ENCODE data around the gene ZDHHC14. TPM values are rescaled to one million over a fixed set of nuclear protein-coding genes. Genes with fewer than 3 reads are reported as not detected.

The ZDHHC14 gene
- total RNA-seq, 4 donors from 2014 or later = 7.1 to 11.4 (median 9.8) TPM

- H3K4me1 ChIP-seq = peaks cover 0 to 7% (median 6%) of the 10 kb centered on the region in 4 donors
- intact Hi-C loops (cut with DNase I) = no loop called here
- H3K27ac ChIP-seq (replicated peaks in 1 of 4) = no peak overlapping the region
- TF ChIP-seq CTCF (IDR thresholded peaks at IDR 0.05) (no peak), POLR2AphosphoS5 (IDR thresholded peaks at IDR 0.05) (no peak), POLR2A (IDR thresholded peaks at IDR 0.05; ENCODE audit: low read depth) (no peak), EP300 (IDR thresholded peaks at IDR 0.05) (no peak)
- DNase-seq (ENCODE audit: extremely low spot score) = no peak
- no peaks in the 10 kb centered on the region for H3K9me3 ChIP-seq
- H3K27me3 ChIP-seq = peaks cover 0 to under 1% (median 0%) of the 10 kb centered on the region in 4 donors
- peaks cover 0 to 8% (median 6%) of the 10 kb centered on the region in 4 donors for H3K36me3 ChIP-seq
- H3K4me3 ChIP-seq = no peak overlapping the region
- 95% methylated on average over 6 of the region's 7 CpGs for WGBS
These were observed 295.3 kb downstream of the ZDHHC14 start for GRCh38 chr6:157676241-157676640.

- intact Hi-C loops (cut with DNase I) = no loop called here
These were observed 296.2 kb downstream of the ZDHHC14 start for GRCh38 chr6:157677235-157677634.

GRCh38 chr6:157679605-157680580, 298.9 kb downstream of the ZDHHC14 start:
- TF ChIP-seq POLR2A (IDR thresholded peaks at IDR 0.05; ENCODE audit: low read depth) (no peak), CTCF (IDR thresholded peaks at IDR 0.05) (no peak), EP300 (IDR thresholded peaks at IDR 0.05) (no peak), POLR2AphosphoS5 (IDR thresholded peaks at IDR 0.05) (no peak)
- 88% methylated on average over 8 of the region's 8 CpGs for WGBS
- intact Hi-C loops (cut with DNase I) = no loop called here

More at GRCh38 chr6:157677235-157677634, 296.2 kb downstream of the ZDHHC14 start:
- TF ChIP-seq POLR2A (IDR thresholded peaks at IDR 0.05; ENCODE audit: low read depth) (no peak), POLR2AphosphoS5 (IDR thresholded peaks at IDR 0.05) (no peak), CTCF (IDR thresholded peaks at IDR 0.05) (no peak), EP300 (IDR thresholded peaks at IDR 0.05) (no peak)
- no peak for DNase-seq (ENCODE audit: extremely low spot score)
- WGBS = 90% methylated on average over 4 of the region's 4 CpGs
- Histone ChIP-seq H3K4me1 (peaks cover 0 to 6% (median 6%) of the 10 kb centered on the region in 4 donors), H3K9me3 (no peaks in the 10 kb centered on the region), H3K4me3 (no peak overlapping the region), H3K36me3 (peaks cover 0 to 8% (median 6%) of the 10 kb centered on the region in 4 donors), H3K27me3 (peaks cover 0 to 9% (median 0%) of the 10 kb centered on the region in 4 donors), H3K27ac (replicated peaks in 1 of 4) (no peak overlapping the region)

GRCh38 chr6:157681041-157681650, 300.2 kb downstream of the ZDHHC14 start:
- Histone ChIP-seq H3K9me3 (no peaks in the 10 kb centered on the region), H3K4me1 (no peaks in the 10 kb centered on the region), H3K4me3 (no peak overlapping the region), H3K27ac (replicated peaks in 1 of 4) (no peak overlapping the region), H3K27me3 (peaks cover 0 to 10% (median 0%) of the 10 kb centered on the region in 4 donors), H3K36me3 (no peaks in the 10 kb centered on the region)
- DNase-seq (ENCODE audit: extremely low spot score) = no peak
- TF ChIP-seq EP300 (IDR thresholded peaks at IDR 0.05) (no peak), POLR2AphosphoS5 (IDR thresholded peaks at IDR 0.05) (no peak), POLR2A (IDR thresholded peaks at IDR 0.05; ENCODE audit: low read depth) (no peak), CTCF (IDR thresholded peaks at IDR 0.05) (no peak)
- 66% methylated on average over 17 of the region's 18 CpGs for WGBS
- intact Hi-C loops (cut with DNase I) = no loop called here

More at GRCh38 chr6:157679605-157680580, 298.9 kb downstream of the ZDHHC14 start:
- no peak overlapping the region for H3K27ac ChIP-seq (replicated peaks in 1 of 4)
- DNase-seq (ENCODE audit: extremely low spot score) = no peak
- H3K4me1 ChIP-seq = peaks cover 0 to 6% (median 6%) of the 10 kb centered on the region in 4 donors
- peaks cover 0 to 9% (median 0%) of the 10 kb centered on the region in 4 donors for H3K27me3 ChIP-seq
- H3K9me3 ChIP-seq = no peaks in the 10 kb centered on the region
- H3K36me3 ChIP-seq = no peaks in the 10 kb centered on the region
- H3K4me3 ChIP-seq = no peak overlapping the region
